ENCODE data around the gene AK2. TPM values are rescaled to one million over a fixed set of nuclear protein-coding genes. Genes with fewer than 3 reads are reported as not detected.

The AK2 gene
- total and polyA plus RNA-seq, 2 donors (not counting 1 experiment from before 2014, with no cell fraction given), result 66.8 to 109 TPM

DNA sequence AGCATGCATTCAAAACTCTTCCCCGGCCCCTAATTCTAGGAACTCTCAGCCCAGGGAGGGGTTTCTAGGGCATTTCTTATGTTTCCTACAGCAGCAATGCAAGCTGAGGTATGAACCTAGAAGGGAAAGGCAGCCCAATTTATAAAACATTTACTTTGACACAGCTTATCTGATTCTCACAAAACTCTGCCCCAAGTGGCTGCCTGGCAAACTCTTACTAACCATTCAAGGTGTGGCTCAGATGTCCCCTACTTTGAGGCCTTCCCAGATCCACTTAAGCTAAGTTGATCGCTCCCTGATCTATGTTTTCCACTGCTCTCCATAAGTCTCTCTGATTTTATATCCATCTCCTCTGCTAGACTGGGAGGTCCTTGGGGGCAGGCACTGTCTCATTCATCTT, 35.4 kb downstream of the AK2 start:
- Histone ChIP-seq H3K36me3 (replicated peaks in 1 of 2; ENCODE audit: control extremely low read depth in 1 of 2, control insufficient read depth in 1 of 2, extremely low read depth in 1 of 2, insufficient read depth in 2 of 2, low read length in 1 of 2) (no peaks in the 10 kb centered on the region), H3K9me3 (ENCODE audit: control extremely low read depth in 1 of 3, control insufficient read depth in 2 of 3, insufficient read depth in 1 of 3, low read length in 2 of 3) (peaks cover 0 to 3% (median 0%) of the 10 kb centered on the region in 3 donors), H3K27me3 (replicated peaks in 1 of 4; ENCODE audit: control extremely low read depth in 1 of 4, control insufficient read depth in 3 of 4, insufficient read depth in 4 of 4, low read length in 3 of 4) (no peaks in the 10 kb centered on the region), H3K27ac (ENCODE audit: low read length in 2 of 2) (no peak overlapping the region), H3K4me3 (ENCODE audit: control extremely low read depth in 1 of 5, extremely low read depth in 1 of 5, insufficient read depth in 1 of 5, low read depth in 2 of 5, low read length in 4 of 5) (no peak overlapping the region), H3K9ac (ENCODE audit: low read length) (no peak overlapping the region), H2AFZ (ENCODE audit: insufficient read depth, low read depth, low read length, poor library complexity, severe bottlenecking) (no peak overlapping the region), H4K20me1 (ENCODE audit: control insufficient read depth, insufficient read depth, low read length, poor library complexity, severe bottlenecking) (no peaks in the 10 kb centered on the region), H3K4me2 (replicated peaks; ENCODE audit: low read depth, low read length, poor library complexity, severe bottlenecking) (no peak overlapping the region), H3K4me1 (ENCODE audit: control insufficient read depth in 2 of 2, insufficient read depth in 2 of 2, low read length in 2 of 2) (peaks cover 6 to 11% of the 10 kb centered on the region in 2 donors), H3K79me2 (ENCODE audit: control insufficient read depth, insufficient read depth, low read length) (no peaks in the 10 kb centered on the region)
- WGBS (ENCODE audit: insufficient coverage), result no CpG with 5 or more reads among the region's 2 CpGs
- H3K27ac Mint-ChIP-seq, result no peak overlapping the region
- no peak for DNase-seq
- ChIA-PET CTCF (interaction anchor here (1.1 to 2.9 kb wide), 6 partner anchors 9 to 69 kb away, joined by 3 to 14 read pairs (median 5); partner anchors contain the start of gene RNF19B), POLR2A (no interaction called here)
- H3K4me1 Mint-ChIP-seq, result peaks cover 20% of the 10 kb centered on the region
- ATAC-seq (ENCODE audit: low read depth), result no peak
- no peak overlapping the region for H3K4me3 Mint-ChIP-seq
- intact Hi-C loops (cut with micrococcal nuclease), result no loop called here
- H3K27me3 Mint-ChIP-seq, result no peaks in the 10 kb centered on the region
- no peak for TF ChIP-seq EZH2 (IDR thresholded peaks at IDR 0.05; ENCODE audit: borderline replicate concordance, insufficient read depth, low read depth, low read length, poor library complexity, severe bottlenecking)
- TF ChIP-seq, protein P1, sequence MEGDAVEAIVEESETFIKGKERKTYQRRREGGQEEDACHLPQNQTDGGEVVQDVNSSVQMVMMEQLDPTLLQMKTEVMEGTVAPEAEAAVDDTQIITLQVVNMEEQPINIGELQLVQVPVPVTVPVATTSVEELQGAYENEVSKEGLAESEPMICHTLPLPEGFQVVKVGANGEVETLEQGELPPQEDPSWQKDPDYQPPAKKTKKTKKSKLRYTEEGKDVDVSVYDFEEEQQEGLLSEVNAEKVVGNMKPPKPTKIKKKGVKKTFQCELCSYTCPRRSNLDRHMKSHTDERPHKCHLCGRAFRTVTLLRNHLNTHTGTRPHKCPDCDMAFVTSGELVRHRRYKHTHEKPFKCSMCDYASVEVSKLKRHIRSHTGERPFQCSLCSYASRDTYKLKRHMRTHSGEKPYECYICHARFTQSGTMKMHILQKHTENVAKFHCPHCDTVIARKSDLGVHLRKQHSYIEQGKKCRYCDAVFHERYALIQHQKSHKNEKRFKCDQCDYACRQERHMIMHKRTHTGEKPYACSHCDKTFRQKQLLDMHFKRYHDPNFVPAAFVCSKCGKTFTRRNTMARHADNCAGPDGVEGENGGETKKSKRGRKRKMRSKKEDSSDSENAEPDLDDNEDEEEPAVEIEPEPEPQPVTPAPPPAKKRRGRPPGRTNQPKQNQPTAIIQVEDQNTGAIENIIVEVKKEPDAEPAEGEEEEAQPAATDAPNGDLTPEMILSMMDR (IDR thresholded peaks at IDR 0.05), result no peak
- no peaks in the 10 kb centered on the region for H3K9me3 Mint-ChIP-seq (ENCODE audit: insufficient read depth)

DNA sequence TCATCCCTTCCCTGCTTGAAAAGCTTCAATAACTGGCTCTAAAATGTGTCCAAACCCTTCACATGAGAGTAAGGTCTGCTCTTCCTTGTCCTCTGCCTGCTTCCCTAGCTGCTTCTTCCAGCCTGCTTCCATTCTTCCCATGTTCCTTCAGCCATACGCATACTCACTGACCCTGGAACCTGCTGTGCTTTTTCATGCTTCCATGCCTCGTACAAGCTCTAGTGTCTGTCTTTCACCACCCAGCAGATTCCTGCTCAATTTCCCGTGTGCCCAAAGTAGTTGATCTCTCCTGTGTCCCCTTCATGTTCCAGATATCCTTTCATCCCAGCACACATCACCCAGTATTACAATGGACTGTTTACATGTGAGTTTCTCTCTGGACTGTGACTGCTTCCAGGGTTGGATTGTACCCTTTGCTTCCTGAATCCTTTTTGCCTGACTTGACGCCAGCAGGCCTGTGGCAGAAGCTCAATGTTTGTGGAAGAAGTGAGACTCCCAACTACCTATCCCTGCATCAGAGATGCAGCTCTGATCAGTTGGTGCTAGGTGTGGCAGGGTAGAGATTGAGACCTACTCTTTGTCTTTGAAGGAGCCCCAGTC, 36.2 kb downstream of the AK2 start:
- ChIA-PET POLR2A (no interaction called here), CTCF (interaction anchor here (1.1 to 2.9 kb wide), 6 partner anchors 8 to 68 kb away, joined by 3 to 14 read pairs (median 5); partner anchors contain the start of gene RNF19B)
- Histone ChIP-seq H4K20me1 (ENCODE audit: control insufficient read depth, insufficient read depth, low read length, poor library complexity, severe bottlenecking) (no peaks in the 10 kb centered on the region), H3K4me2 (replicated peaks; ENCODE audit: low read depth, low read length, poor library complexity, severe bottlenecking) (no peak overlapping the region), H3K79me2 (ENCODE audit: control insufficient read depth, insufficient read depth, low read length) (no peaks in the 10 kb centered on the region), H3K27me3 (replicated peaks in 1 of 4; ENCODE audit: control extremely low read depth in 1 of 4, control insufficient read depth in 3 of 4, insufficient read depth in 4 of 4, low read length in 3 of 4) (no peaks in the 10 kb centered on the region), H3K27ac (ENCODE audit: low read length in 2 of 2) (no peak overlapping the region), H2AFZ (ENCODE audit: insufficient read depth, low read depth, low read length, poor library complexity, severe bottlenecking) (no peak overlapping the region), H3K4me1 (ENCODE audit: control insufficient read depth in 2 of 2, insufficient read depth in 2 of 2, low read length in 2 of 2) (peaks cover 6 to 11% of the 10 kb centered on the region in 2 donors), H3K9ac (ENCODE audit: low read length) (no peak overlapping the region), H3K36me3 (replicated peaks in 1 of 2; ENCODE audit: control extremely low read depth in 1 of 2, control insufficient read depth in 1 of 2, extremely low read depth in 1 of 2, insufficient read depth in 2 of 2, low read length in 1 of 2) (no peaks in the 10 kb centered on the region), H3K4me3 (ENCODE audit: control extremely low read depth in 1 of 5, extremely low read depth in 1 of 5, insufficient read depth in 1 of 5, low read depth in 2 of 5, low read length in 4 of 5) (no peak overlapping the region), H3K9me3 (ENCODE audit: control extremely low read depth in 1 of 3, control insufficient read depth in 2 of 3, insufficient read depth in 1 of 3, low read length in 2 of 3) (peaks cover 0 to 3% (median 0%) of the 10 kb centered on the region in 3 donors)
- H3K9me3 Mint-ChIP-seq (ENCODE audit: insufficient read depth), result no peaks in the 10 kb centered on the region
- H3K4me1 Mint-ChIP-seq, result peaks cover 20% of the 10 kb centered on the region
- TF ChIP-seq, protein P1 (IDR thresholded peaks at IDR 0.05), result no peak
- no peak for TF ChIP-seq EZH2 (IDR thresholded peaks at IDR 0.05; ENCODE audit: borderline replicate concordance, insufficient read depth, low read depth, low read length, poor library complexity, severe bottlenecking)
- ATAC-seq (ENCODE audit: low read depth), result no peak
- intact Hi-C loops (cut with micrococcal nuclease), result no loop called here
- no peak overlapping the region for H3K4me3 Mint-ChIP-seq
- 100% methylated on average over 3 of the region's 4 CpGs for WGBS (ENCODE audit: insufficient coverage)
- DNase-seq, result no peak
- no peaks in the 10 kb centered on the region for H3K27me3 Mint-ChIP-seq
- H3K27ac Mint-ChIP-seq, result no peak overlapping the region
